Measurements from ENCODE around the gene CDC14B.
"Not testable (repeated sequence)": the region's sequence is repeated elsewhere in the genome, so short reads cannot be mapped to it uniquely, and the experiment has no call there.

Gene CDC14B

DNA sequence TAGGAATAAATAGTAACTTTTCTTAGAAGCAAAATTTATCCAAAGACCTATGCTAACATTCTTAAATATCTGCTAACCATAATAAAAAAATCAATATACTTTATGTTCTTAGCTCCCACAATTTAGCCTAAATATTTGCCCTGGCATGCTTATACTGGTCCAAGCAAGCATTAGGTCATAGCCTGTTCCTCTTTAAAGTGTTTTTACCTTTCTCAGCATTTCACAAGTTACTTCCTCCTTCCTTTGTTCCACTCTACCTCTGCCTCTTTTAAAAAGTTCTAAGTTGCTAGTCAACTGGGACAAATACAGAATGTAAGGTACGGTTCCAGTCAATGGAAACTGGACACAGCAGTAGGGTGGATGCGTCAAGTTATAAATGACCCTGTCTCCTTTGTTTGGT lies 37.4 kb downstream of the CDC14B start:
- not testable (repeated sequence) for DNase-seq

DNA sequence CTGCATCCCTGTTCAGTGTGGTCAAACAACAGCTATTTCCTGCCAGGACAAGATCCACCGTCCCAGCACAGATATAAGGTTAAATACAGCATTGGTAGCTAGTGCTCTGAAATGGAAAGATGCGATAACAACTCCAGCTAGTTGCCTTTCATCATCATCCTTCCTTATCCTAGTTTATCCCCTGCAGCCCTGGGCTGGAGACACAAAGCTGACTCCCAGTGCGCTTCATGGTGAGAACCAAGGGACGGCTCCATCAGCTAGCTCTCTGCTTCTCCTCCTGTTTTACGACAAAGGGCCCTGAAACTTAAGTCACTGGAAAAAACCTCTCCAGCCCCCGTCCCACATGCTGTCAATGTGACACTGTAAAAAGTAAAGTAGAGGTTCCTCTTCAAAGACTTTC lies 37.9 kb downstream of the CDC14B start:
- no peak for DNase-seq

DNA sequence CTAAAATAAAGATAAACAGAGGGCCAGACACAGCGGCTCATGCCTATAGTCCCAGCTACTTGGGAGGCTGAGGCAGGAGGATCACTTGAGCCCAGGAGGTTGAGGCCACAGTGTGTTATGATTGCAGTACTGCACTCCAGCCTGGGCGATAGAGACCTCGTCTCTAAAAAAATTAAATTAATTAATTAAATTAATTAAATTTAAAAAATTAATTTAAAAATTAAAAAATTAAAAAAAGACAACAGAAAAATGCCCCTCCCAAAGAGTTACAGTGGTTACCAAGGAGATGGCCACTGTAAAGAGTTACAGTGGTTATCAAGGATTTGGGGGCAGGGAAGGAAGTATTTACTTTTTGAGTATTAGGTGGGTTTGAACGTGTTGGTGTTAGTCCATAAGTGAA lies 38.3 kb downstream of the CDC14B start:
- DNase-seq: no peak

DNA sequence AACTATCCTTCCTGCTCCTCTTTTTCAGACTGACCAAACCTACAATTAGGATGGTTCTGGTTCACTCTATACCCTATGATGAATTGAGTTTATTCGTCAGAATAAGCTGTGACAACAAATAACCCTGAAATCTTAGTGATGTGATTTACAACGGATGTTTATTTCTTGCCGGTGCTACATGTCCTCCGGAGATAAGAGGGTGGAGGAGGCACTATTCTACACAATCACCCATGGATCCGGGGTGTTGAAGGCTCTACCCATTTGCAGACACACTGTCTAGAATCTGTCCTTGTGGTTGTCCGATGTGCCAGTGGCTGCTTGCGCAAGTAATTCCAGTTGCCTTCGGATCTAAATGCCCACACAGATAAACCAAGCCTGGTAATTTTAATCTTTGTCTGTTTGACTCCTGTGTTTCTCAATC lies 44.7 kb downstream of the CDC14B start:
- DNase-seq: no peak

DNA sequence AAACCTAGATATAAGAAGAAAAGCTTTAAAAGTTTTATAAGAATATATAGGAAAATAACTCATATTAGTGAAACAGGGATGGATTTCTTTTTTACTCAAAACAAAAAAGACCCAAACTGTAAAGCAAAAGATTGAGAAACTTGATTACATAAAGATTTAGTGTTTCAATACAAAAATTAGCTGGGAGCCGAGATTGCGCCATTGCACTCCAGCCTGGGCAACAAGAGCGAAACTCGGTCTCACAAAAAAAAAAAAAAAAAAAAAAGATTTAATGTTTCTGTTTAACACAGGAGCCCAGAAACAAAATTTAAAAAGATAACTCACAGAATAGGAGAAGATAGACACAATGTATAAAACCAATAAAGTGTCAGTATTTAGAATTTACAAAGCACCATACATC lies 45.2 kb downstream of the CDC14B start:
- DNase-seq: no peak

DNA sequence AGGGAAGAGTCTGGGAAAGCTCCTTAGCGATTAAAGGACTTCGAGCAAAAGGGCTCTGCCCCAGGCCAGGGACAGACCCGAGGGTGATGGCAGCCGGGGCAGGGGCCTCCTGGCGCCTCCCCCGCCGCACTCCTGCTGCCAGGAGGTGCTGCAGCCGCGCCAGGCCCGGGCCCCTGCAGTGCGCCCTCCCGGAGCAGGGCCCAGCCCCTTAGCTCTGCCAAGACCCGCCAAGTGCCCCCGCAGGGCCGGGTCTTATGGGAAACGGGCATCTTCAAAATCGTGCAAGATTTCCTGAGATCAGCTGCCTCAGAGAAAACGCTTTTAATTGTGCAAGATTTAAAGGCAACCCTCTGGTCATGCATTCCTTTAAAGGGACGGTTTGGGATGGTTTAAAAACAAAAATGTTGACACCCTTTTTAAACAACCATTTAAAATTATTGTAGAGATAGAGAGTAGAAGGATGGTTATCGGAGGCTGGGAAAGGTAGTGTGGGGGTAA lies 52.4 kb downstream of the CDC14B start:
- DNase-seq: peak; percentile 2

DNA sequence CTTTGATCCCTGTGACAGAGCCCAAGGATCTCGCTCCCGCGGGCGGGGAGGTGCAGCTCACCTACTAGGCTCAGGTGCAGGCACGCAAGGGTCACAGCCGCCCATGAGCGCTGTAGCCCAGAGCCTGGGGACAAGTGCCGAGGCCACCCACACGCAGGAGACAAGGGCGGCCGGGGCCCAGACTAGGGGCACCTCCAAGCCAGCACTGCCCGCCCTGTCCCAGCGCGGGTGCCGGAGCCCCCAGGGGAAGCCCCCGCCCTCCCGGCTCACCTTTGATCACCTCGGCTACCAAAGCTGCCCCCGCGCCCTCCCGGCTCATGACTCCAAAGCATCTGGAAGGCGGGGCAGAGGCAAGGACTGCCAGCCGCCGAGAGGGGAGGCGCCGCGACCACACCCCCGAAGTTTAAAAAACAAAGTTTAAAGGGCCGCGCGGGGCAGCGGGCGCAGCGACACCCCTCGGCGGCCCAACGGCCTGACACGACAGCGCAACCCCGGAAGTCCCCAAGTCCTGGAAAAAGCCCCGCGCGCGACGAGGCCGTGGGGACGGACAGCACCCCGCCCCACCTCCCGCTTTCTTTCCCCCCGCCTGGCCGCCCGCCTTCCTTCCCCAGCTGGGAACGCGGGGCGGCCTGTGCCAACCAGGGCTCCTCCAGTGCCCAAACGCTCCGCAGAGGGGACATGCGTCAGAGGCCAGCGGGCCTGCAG lies 53.0 kb downstream of the CDC14B start:
- peak; percentile 36 for DNase-seq

DNA sequence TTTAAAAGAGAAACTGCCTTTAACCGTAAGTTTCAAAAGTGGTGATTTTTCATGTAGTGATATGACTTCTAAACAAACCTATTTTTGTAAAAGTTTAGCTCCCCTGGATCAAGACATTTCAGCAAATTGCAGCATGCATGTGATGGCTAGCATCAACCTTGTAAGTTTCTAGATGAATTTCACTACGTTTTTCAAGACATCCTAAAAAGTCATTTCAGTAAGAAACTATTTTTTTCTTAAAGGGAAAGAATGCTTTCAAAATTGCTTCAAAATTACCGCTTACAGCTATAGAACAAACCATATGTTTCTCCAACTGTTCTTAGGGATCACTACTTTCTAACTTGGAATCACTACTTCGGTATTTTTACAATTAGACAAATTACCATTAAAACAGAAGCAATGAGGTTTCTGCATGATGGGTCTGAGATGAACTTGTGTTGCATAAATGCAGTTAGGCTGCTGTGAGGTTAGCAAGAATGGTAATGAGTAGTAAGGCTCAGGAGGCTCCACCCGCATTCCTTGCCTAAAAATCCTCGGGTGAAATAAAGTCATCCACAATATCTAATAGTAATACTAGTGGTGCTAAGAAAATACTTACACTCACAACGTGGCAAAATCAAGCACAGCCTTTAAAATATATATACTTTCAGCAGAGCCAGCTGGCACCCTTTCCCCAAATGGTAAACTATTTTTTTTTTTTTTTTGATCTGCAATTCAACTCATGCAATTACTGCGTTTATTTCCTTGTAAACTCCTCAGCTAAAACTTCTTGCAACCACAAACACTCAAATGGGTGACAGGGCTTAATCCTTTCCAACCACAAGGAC lies 53.8 kb downstream of the CDC14B start:
- DNase-seq: no peak

DNA sequence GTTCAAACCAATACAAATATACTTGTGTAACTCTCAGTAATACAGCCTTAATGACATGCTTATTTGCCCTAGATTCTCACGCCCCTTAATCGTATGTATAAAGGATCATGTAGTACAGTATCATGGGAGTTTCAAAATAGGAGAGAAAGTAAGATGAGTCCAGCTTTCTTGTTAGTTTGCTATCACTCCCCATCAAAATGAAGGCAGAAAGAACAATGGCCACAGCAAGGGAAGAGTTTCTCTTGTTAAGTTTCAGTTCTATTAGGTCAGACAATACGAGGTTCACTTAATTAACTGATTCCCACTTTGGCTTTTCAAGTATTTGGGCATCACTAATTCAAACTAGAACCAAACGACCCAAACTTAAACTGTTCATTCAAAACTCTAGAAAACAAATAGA lies 55.4 kb downstream of the CDC14B start:
- no peak for DNase-seq

DNA sequence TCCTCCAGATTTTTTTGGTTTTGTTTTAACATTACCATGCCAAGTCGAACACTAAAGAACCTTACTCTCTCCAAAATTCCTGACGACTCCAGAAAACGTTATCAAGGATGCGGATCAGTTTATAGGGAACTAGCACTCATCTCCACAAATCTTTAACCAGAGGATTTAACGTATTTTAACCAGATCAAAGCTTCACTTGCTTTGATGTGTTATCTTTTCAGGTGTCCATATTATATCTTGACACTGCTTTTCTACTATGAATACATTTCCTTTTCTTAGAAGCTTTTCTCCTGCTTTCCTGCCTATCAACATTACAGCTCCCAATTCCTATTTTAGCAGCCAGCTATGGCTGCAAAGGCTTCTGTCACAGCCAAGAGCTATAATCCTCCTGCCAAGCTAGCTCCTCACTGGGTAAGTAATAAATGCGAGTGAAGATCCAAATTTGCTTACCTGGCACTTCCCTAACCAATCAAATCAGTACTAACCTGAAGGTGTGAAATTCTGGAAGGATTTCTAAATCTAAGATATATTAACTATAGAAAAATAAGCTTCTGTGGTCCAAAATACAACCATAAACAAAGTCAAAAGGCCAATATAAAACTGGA lies 60.2 kb downstream of the CDC14B start:
- no peak for DNase-seq

DNA sequence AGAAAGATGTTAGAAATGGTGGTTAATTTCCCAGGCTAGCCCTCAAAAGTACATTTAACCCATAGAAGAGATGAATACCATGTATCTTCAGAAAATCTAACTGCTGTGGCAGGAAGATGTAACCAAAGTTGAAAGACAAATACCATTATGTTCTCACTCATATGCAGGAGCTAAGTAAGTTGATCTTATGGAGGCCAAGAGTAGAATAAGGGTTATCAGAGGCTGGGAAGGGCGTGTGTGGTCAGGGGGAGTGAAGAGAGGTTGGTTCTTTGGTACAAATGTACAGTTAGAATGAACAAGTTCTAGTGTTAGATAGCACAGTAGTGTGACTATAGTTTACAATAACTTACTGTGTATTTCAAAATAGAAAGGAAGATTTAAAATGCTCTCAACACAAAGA lies 61.7 kb downstream of the CDC14B start:
- no peak for DNase-seq

DNA sequence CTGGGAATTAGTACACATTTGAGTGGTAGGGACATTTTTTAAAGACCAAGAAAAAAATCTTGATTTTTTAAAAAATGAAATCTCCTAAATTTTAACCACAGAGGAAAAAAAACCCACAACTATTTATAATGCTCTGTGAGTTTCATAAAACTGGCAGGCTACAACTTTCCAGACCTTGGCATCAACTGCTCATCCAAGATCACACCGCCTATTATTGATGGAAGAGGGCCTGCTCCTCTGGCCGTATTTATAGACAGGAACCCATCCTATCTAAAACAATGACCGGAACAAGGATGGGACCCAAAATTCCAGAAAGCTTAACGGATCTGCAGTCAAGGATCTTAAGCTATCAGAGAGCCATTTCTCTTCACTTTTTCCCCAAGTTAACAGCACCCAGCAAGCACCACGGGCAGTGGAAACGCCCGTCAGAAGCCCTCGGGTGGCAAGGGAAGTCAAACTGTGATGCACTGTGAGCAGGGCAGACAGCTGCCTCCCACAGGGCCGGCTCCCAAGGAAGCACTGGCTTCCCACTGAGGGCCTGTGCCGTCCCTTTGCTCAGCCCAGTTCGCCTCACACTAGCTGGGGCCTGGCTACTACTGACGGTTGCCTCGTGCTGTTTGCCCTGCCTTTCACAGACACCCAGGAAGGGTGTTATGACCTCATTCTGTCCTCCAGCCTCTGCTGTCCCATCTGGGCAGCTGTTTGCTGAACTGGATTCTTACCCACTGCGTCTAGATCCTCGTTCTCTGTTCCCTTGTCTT lies 62.8 kb downstream of the CDC14B start:
- no peak for DNase-seq

DNA sequence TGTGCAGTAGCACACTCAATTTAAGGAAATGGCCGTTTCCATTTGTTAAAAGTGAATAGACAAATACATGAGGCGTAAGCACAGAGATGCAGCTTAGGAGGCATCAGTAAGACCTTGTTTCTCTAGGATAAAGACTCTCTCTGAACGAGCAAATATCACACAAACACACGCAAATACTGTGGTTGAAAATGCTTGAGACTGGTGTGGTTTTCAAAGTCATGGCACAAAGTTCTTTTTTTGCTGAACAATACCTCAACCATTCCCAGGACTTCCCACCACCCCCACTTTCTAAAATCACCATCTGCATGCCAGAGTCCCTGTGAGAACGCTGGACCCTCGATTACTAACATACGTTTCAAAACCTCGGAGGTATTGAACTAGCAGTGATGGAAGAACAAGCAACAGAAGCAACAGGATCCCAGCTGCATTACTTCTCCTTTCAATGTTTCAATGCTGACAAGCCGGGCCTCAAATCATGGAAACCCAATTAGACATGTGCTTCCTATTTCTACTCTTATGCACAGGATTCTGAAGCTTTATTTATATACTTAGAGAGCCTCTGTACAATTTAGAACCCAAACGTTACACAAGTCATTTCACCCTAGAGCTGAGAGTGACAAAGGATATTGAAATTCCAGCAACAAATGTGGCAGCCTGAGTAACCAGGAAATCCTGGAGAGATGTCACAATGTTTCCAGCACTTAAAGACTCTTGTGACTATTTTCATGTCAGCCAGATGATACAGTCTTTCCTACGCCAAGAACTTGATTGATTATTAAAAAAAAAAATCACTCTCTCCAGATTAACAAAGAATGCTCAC lies 63.9 kb downstream of the CDC14B start:
- DNase-seq: no peak

DNA sequence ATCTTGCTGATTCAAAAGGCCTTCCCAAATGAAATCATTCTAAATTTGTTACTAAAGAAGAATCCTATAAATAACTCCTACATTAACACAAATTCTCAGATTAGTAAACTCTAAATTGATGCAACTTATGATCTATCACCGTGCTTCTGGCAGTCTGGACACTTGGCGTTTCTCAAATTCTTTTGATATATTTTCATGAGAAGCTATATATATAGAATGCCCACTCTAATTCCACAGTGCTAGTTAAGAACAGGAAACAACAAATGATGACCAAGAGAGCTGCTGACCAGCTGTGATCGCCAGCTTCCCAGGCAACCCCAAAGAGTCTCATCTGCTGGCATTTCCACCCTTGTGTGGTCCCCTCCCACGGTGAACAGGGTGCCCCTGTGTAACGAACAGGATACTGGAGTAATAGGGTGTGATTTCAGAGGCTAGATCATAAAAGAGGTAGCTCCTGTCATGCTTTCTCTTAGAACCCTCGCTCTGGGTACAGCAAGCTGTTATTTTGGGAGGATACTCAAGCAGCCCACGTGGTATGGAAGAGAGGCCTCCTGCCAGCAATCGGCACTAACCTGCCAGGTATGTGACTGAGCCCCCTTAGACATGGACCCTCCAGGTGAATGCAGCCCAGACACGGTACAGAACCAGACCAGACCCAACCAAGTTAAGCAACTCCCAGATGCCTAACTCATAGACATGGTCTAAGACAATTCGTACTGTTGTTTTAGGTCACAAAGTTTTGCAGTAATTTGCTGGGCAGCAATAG lies 64.7 kb downstream of the CDC14B start:
- DNase-seq: no peak

DNA sequence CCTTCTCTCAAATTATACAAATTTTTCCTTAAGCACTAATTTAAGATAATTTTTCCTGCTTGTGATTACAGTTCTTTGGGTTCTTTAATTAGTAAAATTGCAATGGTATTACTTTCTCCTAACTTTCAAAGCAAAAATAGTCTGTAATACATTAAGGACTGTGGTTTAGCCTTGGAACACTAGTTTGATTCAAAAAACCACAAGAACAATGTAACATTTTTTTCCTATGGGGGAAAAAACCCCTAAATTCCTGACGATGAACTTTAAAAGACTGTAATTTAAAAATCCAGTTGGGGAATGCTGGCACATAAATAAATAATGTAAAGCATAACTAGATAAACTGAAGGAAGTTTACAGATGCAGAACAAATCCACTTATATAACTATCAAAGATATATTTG lies 65.3 kb downstream of the CDC14B start:
- no peak for DNase-seq

DNA sequence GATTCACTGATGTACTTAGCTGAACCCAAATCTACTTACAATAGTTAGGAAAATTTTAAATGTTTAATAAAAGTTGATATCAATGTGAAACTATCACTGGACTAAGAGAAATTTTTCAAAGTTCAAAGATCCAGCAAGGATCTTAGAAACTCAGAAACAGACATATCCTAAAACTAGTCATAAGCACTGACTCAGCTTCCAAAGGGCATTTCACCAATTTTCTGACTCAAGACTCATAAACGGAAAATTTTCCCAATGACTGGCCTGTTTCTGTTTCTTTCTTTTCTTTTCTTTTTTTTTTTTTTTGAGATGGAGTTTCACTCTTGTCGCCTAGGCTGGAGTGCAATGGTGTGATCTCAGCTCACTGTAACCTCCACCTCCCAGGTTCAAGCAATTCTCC lies 66.6 kb downstream of the CDC14B start:
- no peak for DNase-seq

DNA sequence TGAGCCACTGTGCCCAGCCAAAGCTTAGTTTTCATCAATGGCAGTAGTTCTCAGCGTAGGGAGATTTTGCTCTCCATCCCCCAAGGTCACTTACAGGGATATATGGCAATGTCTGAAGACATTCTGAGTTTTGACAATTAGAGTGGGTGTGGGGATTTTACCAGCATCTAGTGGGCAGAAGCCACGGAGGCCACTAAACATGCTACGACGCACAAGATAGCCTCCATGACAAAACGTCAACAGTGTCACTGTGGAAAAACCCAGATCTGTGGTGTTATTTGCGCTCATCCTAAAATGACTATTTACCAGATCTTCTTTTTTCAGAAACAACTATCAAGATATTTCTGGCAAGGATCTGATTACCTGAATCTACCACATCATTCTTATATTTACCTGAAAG lies 68.2 kb downstream of the CDC14B start:
- no peak for DNase-seq

DNA sequence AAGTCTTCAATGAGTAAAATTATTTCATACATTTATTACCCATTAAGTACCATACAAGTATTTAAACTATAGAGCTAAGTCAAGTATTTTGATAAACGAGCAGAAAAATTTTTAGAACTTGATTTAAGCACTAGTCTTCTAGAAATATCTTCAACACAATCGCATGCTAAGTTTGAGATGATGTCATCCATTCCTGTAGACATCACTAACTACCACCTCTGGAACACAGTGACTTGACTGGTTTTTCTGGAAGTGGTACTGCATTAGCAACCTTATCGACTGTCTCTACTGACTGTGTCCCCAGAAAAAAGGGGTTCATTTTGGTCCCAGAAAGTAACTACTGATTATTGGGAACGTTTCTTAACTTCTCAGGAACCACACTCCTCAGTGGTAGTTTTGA lies 69.0 kb downstream of the CDC14B start:
- DNase-seq: no peak

DNA sequence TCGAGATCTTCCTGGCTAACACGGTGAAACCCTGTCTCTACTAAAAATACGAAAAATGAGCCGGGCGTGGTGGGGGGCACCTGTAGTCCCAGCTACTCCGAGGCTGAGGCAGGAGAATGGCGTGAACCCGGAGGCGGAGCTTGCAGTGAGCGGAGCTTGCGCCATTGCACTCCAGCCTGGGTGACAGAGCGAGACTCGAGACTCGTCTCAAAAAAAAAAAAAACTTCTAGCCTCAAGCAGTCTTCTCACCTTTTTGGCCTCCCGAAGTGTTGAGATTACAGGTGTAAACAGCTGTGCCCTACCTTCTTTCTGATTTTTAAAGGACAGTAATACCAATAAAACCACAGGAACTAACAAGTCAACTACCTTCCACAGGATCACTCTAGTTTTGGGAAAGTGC lies 76.5 kb downstream of the CDC14B start:
- not testable (repeated sequence) for DNase-seq

DNA sequence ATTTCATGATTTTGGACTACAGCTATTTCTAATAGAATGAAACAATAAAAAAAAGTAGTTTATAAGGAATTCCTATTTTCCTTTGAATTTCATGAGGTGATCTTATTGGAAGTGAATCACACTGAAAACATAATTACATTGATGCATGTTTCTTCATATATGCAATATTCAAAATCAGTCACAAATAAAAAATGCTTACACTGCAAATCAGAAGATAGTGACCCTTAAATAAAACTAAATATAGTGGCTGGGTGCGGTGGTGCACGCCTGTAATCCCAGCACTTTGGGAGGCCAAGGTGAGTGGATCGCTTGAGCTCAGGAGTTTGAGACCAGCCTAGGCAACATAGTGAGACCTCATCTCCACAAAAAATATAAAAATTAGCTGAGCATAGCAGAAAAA lies 79.5 kb downstream of the CDC14B start:
- no peak for DNase-seq

DNA sequence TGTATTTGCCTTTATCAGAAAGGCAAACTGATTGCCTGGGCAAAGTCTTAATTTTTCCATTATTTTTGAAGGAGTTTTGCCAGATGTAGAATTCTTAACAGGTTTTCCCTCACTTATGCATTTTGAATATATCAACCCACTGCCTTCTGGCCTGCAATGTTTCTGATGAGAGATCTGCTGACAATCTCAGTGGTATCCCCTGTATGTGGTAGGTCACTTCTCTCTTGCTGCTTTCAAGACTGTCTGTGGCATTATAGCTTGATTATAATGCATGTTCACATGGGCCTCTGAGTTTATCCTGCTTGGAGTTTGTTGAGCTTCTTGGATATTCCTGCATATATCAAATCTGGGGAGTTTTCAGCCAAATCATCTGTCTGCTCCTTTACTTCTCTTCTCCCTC lies 87.5 kb downstream of the CDC14B start:
- no peak for DNase-seq

DNA sequence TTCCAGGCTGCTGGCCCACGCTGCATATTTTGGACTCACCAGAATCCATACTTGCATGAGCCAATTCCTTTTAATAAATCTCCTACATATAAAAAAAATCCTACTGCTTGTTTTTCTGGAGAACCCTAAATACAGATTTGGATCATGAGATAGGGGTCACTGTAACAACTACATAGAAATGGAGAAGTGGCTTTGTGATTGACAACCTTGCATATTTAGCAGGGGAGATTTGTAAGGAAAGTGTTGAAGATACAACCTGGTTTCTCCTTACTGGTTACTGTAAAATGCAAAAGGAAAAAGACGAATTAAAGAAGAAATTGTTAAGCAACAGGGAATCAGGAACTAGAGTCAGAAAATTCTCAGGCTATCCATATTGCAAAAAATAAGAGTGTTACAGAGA lies 94.9 kb downstream of the CDC14B start:
- no peak for DNase-seq
